Activated CD8-positive, alpha-beta memory T cell treated with anti-CD3 and anti-CD28 coated beads, Interleukin-2, amount 50 U/mL, for 1 hour (primary cell): ENCODE results near the gene THSD7A.

Source experiments
- DNase-seq: peaks from one replicate; pipeline ENCODE4 v3.0.0-alpha.2; 2020; ENCODE audit errors: extremely low read depth

The THSD7A gene

GRCh38 chr7:11831736-11832495 lies at the start of gene THSD7A:
Gene THSD7A (minus strand): TSS chr7:11832198. CDS start chr7:11831946, 252 bp downstream.
- DNase-seq: no peak

- DNase-seq: no peak
Measured at GRCh38 chr7:11881680-11882079, 49.7 kb upstream of the THSD7A start.

GRCh38 chr7:11875635-11876034 lies 43.6 kb upstream of the THSD7A start:
- no peak for DNase-seq

GRCh38 chr7:11865671-11866070 lies 33.7 kb upstream of the THSD7A start:
- DNase-seq: no peak

- DNase-seq: no peak
Measured at GRCh38 chr7:11858622-11859302, 26.8 kb upstream of the THSD7A start.

- DNase-seq: no peak
Measured at GRCh38 chr7:11858026-11858425, 26.0 kb upstream of the THSD7A start.

- DNase-seq: no peak
Measured at GRCh38 chr7:11848251-11848650, 16.3 kb upstream of the THSD7A start.

- DNase-seq: no peak
Measured at GRCh38 chr7:11847336-11847735, 15.3 kb upstream of the THSD7A start.

GRCh38 chr7:11846361-11846955 lies 14.5 kb upstream of the THSD7A start:
- no peak for DNase-seq

- no peak for DNase-seq
Measured at GRCh38 chr7:11843113-11843765, 11.2 kb upstream of the THSD7A start.

GRCh38 chr7:11841657-11842056 lies 9.7 kb upstream of the THSD7A start:
- DNase-seq: no peak

- DNase-seq: no peak
Measured at GRCh38 chr7:11835260-11835659, 3.3 kb upstream of the THSD7A start.

GRCh38 chr7:11833431-11833830 lies 1.4 kb upstream of the THSD7A start:
- DNase-seq: no peak

GRCh38 chr7:11831156-11831735 lies 752 bp downstream of the THSD7A start:
- no peak for DNase-seq

GRCh38 chr7:11830582-11831155 lies 1.3 kb downstream of the THSD7A start:
- DNase-seq: no peak

GRCh38 chr7:11829954-11830353 lies 2.0 kb downstream of the THSD7A start:
- no peak for DNase-seq

GRCh38 chr7:11819947-11820346 lies 12.1 kb downstream of the THSD7A start:
- DNase-seq: no peak

- DNase-seq: no peak
Measured at GRCh38 chr7:11819271-11819670, 12.7 kb downstream of the THSD7A start.

GRCh38 chr7:11818281-11818680 lies 13.7 kb downstream of the THSD7A start:
- DNase-seq: no peak

GRCh38 chr7:11817111-11817740 lies 14.8 kb downstream of the THSD7A start:
- no peak for DNase-seq

GRCh38 chr7:11811709-11812108 lies 20.3 kb downstream of the THSD7A start:
- no peak for DNase-seq
